Mucosa of rectum (tissue), 2 donors: ENCODE measurements around the gene RASAL3.

Experiments used
- H3K27ac ChIP-seq, 2 donors: one replicate each; pipeline ENCODE4 v1.7.0; 2013; ENCODE audit warnings: inconsistent platforms in 2 of 2, low read depth in 2 of 2, low read length in 2 of 2
- H3K27me3 ChIP-seq, 2 donors: one replicate each; pipeline ENCODE4 v1.7.0; 2013; ENCODE audit warnings: low read length in 2 of 2; ENCODE audit not compliant: control insufficient read depth in 2 of 2, insufficient read depth in 2 of 2
- H3K36me3 ChIP-seq, 2 donors: one replicate each; pipeline ENCODE4 v1.7.0; 2013; ENCODE audit warnings: low read length in 2 of 2; ENCODE audit not compliant: control insufficient read depth in 2 of 2, insufficient read depth in 2 of 2
- H3K4me1 ChIP-seq, 2 donors: one replicate each; pipeline ENCODE4 v1.7.0; 2013; ENCODE audit warnings: low read length in 2 of 2, mild to moderate bottlenecking in 1 of 2; ENCODE audit not compliant: control insufficient read depth in 2 of 2, insufficient read depth in 2 of 2
- H3K4me3 ChIP-seq, 2 donors: one replicate each; pipeline ENCODE4 v1.7.0; 2013; ENCODE audit warnings: low read length in 2 of 2
- H3K9ac ChIP-seq, 2 donors: one replicate each; pipeline ENCODE4 v1.7.0; 2013; ENCODE audit warnings: low read length in 2 of 2, low read depth in 1 of 2, mild to moderate bottlenecking in 1 of 2
- H3K9me3 ChIP-seq, 2 donors: one replicate each; pipeline ENCODE4 v1.7.0; 2013; ENCODE audit warnings: low read length in 2 of 2; ENCODE audit not compliant: control insufficient read depth in 2 of 2
- donor health status: healthy.
- donor health status: Normal muscosa, but diverticular disease.

RASAL3 gene

DNA sequence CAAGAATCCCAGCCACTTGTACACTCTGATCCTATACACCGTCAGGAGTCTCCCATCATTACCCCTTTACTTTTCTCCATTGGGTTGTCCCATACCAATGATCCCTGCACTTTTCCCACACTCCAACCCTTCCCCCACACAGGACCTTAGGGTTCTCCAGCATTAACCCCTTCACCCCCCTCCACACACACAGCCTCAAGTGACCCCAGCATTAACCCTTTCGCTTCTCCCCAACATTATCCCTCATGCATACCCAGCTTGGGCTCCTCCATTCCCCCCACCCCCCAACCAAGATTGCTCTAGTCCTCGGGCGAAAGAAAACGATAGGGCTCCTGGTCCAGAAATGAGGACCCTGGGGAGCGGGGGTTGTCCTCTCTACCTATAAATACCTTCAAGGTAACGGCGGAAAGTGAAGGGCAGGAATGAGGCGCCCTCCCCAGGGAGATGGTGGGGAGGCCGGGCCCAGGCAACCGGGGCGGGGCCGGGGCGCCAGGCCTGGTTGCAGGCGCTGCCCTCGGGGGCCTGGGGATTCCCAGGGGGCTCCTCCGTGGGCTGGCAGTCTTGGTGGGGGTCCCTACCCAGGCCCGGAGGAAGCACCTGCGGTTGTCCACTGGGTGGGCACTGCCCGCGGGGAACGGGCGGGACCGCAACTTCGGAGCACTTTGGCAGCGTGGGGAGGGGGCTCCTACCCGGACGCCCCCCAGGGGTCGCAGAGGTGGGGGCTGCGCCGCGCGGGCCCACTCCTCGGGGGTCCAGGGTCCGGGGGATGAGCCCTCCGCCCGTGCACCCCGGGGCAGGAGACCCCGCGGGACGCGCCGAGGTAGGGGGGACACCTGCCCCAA lies 15.3 kb downstream of the RASAL3 start:
- Histone ChIP-seq H3K27me3 (peaks cover 3 to 4% of the 10 kb centered on the region in 2 donors), H3K4me1 (peaks cover 12 to 13% of the 10 kb centered on the region in 2 donors), H3K4me3 (peak overlapping the region; percentile 60 to 68), H3K9me3 (no peaks in the 10 kb centered on the region), H3K27ac (no peak overlapping the region), H3K36me3 (no peaks in the 10 kb centered on the region), H3K9ac (peak overlapping the region; percentile 24 to 45)

DNA sequence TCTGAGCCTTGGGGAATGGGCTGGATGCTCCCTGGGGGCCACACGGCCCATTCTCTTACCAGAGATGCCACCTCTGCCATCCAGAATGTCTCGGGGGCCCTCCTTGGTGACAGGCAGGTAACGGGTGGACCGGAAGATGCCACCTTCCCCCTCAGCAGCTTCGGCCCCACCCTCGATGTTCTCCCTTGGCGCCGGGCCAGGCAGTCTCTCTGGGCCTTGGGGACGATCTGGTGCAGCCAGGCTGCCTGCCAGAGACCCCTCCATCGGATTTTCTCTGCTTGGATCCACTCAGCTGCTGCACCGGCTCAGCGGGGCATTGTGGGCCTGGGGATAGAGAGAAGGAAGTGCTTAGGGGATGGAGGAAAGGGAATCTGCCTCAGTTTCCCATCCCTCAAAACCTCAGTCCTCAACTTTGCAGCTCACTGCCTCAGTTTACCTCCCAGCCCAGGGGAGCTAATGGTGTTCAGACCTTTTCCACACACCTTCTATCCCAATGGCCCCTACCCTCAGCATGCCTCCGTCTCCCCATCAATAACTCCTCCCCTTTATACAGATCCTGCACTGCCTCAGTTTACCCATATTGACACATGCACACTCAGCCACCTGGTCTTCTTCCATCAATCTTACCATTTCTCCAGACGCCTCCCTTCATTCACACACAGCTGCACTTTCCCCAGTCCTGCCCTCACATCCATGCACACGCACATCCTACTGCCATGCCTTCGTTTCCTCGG lies 16.1 kb downstream of the RASAL3 start:
- no peaks in the 10 kb centered on the region for H3K9me3 ChIP-seq
- H3K36me3 ChIP-seq: no peaks in the 10 kb centered on the region
- H3K9ac ChIP-seq: no peak overlapping the region
- H3K4me1 ChIP-seq: peaks cover 12 to 13% of the 10 kb centered on the region in 2 donors
- H3K4me3 ChIP-seq: peak overlapping the region in 1 of 2 donors; percentile 60
- H3K27me3 ChIP-seq: no peaks in the 10 kb centered on the region
- no peak overlapping the region for H3K27ac ChIP-seq

DNA sequence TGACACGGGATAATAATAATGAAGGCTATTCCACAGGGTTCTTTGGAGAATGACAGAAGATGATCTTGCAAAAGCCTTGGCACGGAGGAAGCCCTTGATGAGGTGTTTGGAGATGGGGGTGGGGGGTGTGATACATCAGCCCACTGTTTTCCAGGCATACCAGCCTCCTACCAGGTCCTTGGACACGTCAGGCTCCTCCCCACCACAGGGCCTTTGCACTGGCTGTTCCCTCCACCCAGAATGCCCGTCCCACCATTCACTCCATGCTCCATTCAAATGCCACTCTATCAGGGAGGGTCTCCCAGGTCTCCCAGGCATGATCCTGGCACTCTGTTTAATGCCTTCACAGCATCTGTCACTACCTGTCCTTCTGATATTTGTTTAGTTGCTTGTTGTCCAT lies 17.3 kb downstream of the RASAL3 start:
- no peak overlapping the region for H3K27ac ChIP-seq
- no peak overlapping the region for H3K4me3 ChIP-seq
- H3K9me3 ChIP-seq: no peaks in the 10 kb centered on the region
- no peaks in the 10 kb centered on the region for H3K27me3 ChIP-seq
- peaks cover 6 to 8% of the 10 kb centered on the region in 2 donors for H3K4me1 ChIP-seq
- H3K9ac ChIP-seq: no peak overlapping the region
- H3K36me3 ChIP-seq: no peaks in the 10 kb centered on the region

DNA sequence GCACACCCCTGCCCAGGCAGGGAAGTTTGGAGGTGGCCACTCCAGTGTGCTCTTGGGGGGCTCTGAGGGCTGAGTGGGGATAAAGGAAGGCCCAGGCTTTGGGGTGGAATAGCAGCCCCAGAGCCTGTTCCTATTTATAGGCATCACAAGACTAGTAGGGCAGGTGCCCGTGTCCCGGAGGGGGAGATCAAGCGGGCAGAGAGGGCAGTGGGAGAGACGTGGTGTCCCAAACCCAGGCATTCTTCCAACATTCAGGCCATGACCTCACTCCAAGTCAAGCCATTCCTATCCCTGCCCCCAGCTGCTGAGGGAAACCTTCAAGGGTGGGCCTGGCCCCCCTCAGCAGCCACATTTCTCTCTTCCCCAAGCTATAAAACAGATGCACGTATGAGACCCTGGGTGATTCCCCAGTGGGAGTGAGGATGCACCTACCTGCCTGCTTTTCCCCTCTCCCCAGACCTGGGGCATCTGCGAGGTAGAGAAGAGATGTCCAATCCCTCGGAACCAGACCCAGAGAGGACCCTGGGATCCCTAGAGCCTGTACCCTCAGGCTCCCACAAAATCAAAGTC lies 18.5 kb downstream of the RASAL3 start:
- Histone ChIP-seq H3K36me3 (no peaks in the 10 kb centered on the region), H3K4me3 (no peak overlapping the region), H3K27me3 (no peaks in the 10 kb centered on the region), H3K9me3 (no peaks in the 10 kb centered on the region), H3K9ac (no peak overlapping the region), H3K4me1 (peaks cover 6 to 8% of the 10 kb centered on the region in 2 donors), H3K27ac (no peak overlapping the region)

DNA sequence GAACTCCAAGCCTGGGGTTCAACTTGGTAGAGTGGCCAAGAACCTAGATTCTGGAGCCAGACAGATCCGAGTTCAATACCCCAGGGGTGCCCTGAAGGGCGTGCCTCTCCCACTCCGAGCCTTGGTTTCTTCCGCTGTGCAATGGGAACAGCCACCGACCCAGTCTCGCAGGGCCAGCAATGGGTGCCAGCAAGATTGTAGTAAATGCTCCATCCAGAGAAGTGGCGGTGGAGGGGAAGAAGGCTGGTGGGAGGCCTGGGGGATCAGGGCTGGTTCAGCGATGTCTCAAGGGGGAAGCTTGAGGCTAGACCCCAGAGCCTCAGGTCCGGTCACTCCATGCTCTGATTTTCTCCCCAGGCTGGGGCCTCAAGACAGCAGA lies 19.1 kb downstream of the RASAL3 start:
- H3K4me1 ChIP-seq: peaks cover 6 to 8% of the 10 kb centered on the region in 2 donors
- no peaks in the 10 kb centered on the region for H3K36me3 ChIP-seq
- no peak overlapping the region for H3K9ac ChIP-seq
- no peaks in the 10 kb centered on the region for H3K27me3 ChIP-seq
- H3K27ac ChIP-seq: no peak overlapping the region
- H3K9me3 ChIP-seq: no peaks in the 10 kb centered on the region
- H3K4me3 ChIP-seq: no peak overlapping the region

DNA sequence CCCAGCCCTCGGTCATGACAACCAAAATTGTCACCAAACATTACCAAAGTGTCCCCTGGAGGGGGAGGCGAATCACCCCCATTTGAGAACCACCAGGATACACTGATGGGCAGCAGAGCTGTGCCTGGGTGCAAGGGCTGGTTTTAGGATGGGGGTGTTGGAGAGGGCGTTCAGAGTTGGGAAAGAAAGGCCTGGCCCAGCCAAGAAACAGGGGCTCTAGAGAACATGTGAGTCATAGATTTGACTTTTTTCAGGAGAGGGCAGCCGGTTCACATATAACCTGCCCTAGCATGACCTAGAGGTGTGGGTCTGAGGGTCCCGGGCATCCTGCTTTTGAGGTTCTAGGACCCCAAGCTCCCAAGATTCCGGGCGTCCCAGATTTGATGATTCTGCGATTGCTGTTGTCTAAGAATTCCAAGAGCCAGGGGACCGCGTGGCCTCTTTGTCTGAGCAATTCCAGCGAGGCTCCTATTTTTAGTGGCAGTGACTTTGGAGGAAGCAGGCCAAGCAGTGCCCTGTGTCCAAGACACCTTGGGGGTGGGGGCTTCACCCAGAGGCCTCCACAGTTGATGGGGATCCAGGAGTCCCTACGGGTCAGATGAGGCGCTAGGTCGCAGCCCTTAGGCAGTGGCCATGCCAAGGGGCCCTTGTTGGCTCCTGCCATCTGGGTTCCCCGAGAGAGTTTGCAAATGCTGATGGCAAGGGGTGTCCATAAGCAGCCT lies 19.7 kb downstream of the RASAL3 start:
- Histone ChIP-seq H3K4me1 (peaks cover 6 to 8% of the 10 kb centered on the region in 2 donors), H3K27me3 (no peaks in the 10 kb centered on the region), H3K27ac (no peak overlapping the region), H3K36me3 (no peaks in the 10 kb centered on the region), H3K4me3 (no peak overlapping the region), H3K9me3 (no peaks in the 10 kb centered on the region), H3K9ac (no peak overlapping the region)

DNA sequence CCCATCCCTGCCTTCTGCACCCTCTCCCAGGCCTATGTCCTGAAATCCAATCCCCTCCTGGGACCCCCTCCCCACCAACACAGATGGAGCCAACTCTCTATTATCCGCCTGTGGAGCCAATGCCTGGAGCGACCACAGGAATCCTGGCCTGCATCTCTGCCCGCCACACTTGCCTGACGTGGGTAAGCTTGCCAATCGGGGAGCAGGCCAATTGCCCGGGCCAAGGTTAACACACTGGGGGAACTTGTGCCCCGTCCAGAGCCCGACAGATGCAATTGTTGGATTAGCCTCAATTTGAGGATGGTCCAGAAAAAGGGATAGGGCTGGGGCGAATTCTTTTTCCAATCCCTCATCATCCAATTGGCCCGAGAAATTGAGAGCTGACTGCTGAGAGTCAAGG lies 20.5 kb downstream of the RASAL3 start:
- Histone ChIP-seq H3K9me3 (no peaks in the 10 kb centered on the region), H3K9ac (no peak overlapping the region), H3K4me1 (peaks cover 3% of the 10 kb centered on the region in 2 donors), H3K4me3 (no peak overlapping the region), H3K27me3 (no peaks in the 10 kb centered on the region), H3K36me3 (no peaks in the 10 kb centered on the region), H3K27ac (no peak overlapping the region)

DNA sequence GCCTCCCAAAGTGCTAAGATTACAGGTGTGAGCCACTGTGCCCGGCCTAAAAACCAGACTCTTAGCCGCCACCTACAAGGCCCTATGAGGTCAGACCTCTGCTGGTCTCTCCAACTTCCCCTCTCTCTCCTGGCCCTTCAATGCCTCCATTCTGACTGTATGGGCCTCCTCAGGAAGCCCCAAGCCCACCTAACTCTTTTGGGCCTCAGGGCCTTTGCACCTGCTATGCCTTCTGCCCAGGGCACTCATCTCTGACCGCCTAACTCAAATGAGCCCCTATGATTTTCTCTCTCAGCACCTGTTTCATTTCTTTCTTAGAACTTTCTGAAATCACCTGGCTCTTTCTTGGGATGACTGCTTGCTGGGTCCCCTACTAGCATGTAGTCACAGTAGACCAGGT lies 21.0 kb downstream of the RASAL3 start:
- Histone ChIP-seq H3K4me1 (no peaks in the 10 kb centered on the region), H3K9ac (no peak overlapping the region), H3K36me3 (no peaks in the 10 kb centered on the region), H3K9me3 (no peaks in the 10 kb centered on the region), H3K4me3 (no peak overlapping the region), H3K27me3 (no peaks in the 10 kb centered on the region), H3K27ac (no peak overlapping the region)

DNA sequence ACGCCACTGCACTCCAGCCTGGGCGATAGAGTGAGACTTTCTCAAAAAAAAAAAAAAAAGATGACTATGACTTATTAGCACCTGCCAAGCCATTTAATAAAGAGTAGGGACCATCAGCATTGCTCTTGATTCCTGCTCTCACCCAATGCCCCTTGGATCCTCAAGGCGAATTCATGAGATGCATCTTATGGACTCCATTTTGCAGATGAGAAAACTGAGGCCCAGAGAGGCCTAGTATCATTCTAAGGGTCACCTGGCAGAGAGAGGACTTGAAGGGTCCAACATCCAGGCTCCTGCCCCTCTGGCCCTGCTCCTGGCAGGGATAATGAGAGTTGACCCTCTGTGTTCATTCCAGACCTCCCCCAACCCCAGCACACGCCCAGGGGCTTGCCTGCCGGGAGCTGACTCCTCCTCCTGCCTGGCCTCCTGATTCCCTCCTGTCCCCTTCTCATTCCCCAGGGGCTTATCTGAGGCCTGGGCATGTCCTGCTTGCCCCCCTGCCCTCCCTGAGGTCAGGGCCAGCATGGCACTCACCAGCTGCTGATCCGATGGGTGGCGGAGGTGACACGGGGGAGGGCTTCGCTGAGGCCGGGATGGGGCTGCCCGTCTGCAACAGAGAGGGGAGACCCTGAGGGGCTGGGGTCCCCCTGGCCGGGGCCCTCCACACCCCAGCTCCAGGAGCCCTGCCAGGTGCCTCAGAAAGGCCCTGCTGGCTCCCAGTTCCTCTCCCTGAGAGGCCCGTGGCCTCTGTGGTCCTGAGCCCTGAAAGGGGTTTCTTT lies 22.0 kb downstream of the RASAL3 start:
- H3K9ac ChIP-seq: no peak overlapping the region
- H3K27ac ChIP-seq: no peak overlapping the region
- H3K4me1 ChIP-seq: no peaks in the 10 kb centered on the region
- H3K27me3 ChIP-seq: no peaks in the 10 kb centered on the region
- no peaks in the 10 kb centered on the region for H3K36me3 ChIP-seq
- no peak overlapping the region for H3K4me3 ChIP-seq
- H3K9me3 ChIP-seq: no peaks in the 10 kb centered on the region
